SH-SY5Y (cell line): ENCODE measurements around the gene ARRDC5.

ENCODE experiments used
- GATA2 ChIP-seq: IDR thresholded peaks from 2 replicates; pipeline ENCODE4 v1.6.1; 2011; ENCODE audit warnings: mild to moderate bottlenecking, low read depth, low read length
- GATA3 ChIP-seq: IDR thresholded peaks from 2 replicates; pipeline ENCODE4 v1.6.1; 2011; ENCODE audit warnings: low read depth, mild to moderate bottlenecking, low read length, moderate library complexity

- TF ChIP-seq GATA2, result no peak
- TF ChIP-seq GATA3, result no peak
These were observed 31.0 kb downstream of the ARRDC5 start for GRCh38 chr19:4871711-4872110.
